GM12872 (cell line): ENCODE results near the gene PHYHIPL.

Experiments
- TF ChIP-seq, protein P1 (sequence below): IDR thresholded peaks from 3 replicates; pipeline ENCODE4 v1.5.1; 2011; ENCODE audit warnings: low read depth, mild to moderate bottlenecking, low read length, moderate library complexity; ENCODE audit not compliant: insufficient read depth

PHYHIPL gene

DNA sequence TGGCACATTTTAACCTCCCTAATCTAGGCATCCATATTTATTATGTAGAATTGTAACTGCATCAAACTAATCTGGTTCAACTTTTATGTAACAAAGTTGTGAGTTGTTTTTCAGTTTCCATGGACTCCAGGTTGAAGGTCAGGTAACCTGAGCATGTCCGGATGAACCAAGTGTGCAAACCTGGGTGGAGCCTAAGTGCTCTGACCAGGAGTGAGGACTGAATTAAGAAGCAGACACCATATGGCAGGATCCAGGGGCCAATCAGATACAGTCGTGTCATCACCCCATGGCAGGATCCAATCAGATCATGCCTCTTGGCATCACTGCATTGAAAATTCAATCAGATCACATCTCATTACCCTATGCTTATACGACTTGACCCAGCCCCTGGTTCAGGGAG lies 41.2 kb upstream of the PHYHIPL start:
- TF ChIP-seq, protein P1, sequence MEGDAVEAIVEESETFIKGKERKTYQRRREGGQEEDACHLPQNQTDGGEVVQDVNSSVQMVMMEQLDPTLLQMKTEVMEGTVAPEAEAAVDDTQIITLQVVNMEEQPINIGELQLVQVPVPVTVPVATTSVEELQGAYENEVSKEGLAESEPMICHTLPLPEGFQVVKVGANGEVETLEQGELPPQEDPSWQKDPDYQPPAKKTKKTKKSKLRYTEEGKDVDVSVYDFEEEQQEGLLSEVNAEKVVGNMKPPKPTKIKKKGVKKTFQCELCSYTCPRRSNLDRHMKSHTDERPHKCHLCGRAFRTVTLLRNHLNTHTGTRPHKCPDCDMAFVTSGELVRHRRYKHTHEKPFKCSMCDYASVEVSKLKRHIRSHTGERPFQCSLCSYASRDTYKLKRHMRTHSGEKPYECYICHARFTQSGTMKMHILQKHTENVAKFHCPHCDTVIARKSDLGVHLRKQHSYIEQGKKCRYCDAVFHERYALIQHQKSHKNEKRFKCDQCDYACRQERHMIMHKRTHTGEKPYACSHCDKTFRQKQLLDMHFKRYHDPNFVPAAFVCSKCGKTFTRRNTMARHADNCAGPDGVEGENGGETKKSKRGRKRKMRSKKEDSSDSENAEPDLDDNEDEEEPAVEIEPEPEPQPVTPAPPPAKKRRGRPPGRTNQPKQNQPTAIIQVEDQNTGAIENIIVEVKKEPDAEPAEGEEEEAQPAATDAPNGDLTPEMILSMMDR, result no peak

DNA sequence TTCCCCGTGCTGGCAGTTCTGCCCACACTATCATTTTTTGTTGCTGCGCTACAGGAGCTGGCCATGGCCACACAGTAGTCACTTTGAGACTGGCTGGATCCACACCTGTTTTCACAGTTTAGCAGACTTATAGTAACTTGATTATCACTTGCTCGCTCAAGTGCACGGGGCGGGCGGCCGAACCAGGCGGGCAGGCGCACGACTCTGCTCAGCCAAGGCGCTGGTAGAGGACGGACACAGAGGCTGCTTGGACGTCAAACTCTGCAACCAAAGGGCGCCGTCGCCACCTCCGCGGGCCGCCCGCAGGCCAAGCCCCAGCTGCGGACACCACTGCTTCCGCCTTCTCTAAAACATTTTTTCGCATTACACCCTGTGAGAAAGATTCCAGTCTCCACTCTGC lies 38.4 kb upstream of the PHYHIPL start:
- TF ChIP-seq, protein P1, result no peak

DNA sequence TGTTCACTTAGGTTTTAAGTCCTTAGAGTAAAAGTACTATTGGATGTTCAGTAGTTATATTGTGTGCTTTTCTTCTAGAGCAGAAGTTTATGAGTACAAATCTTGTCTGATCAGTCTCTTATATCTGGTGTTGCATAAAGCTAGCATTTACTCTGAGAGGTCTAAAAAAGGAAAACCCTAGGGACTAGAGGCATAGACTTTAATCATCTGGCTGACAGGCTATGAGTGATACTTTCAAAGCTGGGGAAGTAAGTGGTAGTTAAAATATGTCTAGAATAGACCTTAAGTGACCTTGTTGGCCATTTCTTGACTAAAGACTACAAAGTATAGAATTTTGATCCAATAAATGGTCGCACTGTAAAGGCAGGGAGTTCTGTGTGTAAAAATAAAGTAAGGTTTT lies 32.9 kb upstream of the PHYHIPL start:
- TF ChIP-seq, protein P1, result no peak

DNA sequence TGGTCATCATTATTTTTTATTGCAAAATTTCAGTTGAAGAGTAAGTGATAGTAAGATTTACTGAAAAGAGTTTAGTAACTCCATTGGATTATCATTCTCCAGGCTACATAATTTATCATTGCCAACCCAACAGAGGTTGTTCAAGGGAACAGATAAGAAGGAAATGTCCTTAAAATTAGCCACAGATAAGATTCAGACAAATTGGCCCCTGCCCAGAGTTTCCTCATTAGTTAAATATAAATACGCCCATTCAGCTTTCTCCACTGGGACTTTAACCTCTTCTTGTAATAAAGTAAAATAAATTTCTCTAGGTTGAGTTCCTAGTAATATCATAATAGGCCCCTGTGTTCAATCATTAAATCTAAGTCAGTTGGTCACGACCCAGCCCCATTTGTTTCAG lies 27.7 kb upstream of the PHYHIPL start:
- TF ChIP-seq, protein P1, result no peak

DNA sequence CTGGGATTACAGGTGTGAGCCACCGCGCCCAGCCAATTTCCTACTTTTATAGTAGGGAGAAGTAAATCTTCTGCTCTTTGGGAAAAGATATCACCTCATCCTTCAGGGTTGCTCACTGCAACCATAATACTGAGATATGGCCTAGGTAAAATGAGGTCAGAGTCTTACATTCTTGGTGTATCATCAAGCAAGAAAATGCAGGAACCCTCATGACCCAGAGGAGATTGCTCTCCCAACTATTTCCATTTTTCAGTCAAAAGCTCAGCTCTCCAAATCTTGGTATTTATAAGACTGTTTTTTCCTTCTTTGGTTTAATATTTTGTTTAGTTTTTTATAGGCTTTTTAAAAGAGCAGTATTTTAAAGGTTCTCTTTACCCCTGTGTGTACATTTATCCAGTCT lies 20.9 kb upstream of the PHYHIPL start:
- TF ChIP-seq, protein P1, result no peak

DNA sequence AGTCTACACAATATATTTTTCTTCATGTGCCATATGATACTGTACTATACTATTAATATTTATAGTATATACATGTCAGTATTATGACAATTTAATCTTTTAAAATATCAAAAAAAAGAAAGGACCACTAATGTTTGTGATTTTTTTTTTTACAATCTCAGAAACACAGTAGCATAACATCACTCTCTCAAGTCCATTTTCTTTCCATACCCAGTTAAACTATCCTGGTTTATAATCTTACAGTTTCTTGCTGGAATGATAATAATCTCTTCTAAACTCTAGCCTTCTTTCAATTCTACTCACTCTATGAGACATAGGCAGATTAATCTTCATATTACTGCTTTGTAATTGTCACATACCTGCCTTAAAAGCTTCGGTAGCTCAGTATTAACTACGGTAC lies 8.9 kb upstream of the PHYHIPL start:
- TF ChIP-seq, protein P1, result no peak

DNA sequence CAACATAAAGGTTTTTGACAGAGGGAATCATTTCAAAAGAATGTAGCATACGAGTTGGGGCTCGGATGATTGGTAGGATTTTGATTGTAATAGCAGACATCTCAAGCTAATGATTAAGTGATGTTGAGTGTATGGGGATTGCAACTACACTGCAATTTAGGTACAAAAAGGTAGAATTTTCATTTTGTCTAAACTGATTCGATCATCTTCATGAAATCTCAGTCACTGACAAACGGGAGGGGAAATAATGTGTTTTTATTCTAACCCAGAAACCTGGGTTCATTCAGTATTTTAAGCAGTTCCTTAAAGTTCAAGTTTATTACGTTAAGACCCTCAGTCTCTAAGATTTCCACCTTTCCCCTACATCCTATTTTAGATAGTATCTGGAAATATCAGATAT lies 3.9 kb upstream of the PHYHIPL start:
- TF ChIP-seq, protein P1, result no peak

DNA sequence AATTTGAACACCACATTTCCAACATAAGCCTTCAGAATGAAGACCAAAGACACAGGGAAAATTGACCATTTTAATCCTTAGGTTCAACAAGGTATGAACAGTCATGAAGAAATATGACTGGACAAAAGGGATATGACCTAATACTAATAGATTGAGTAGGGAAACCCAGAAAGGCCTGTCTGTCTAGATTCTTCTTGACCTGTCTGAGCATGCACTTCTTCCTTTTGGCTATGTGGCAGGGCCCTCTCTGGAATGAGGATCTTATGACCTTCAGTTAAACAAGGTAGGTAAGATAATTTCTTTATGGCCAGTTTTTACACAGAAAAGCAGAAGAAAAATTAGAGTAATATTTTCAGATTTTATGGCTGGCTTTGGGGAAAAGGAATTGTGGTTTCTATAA lies 3.0 kb upstream of the PHYHIPL start:
- TF ChIP-seq, protein P1, result no peak
